Neuronal stem cell (in vitro differentiated cells): ENCODE data around the gene ZNF512B.

Experiments used
- DNase-seq: peaks from one replicate; pipeline ENCODE4 v3.0.0-alpha.2; 2013; ENCODE audit warnings: low spot score
- H2AFZ ChIP-seq: one replicate; pipeline ENCODE4 v1.6.1; 2013; ENCODE audit warnings: mild to moderate bottlenecking, low read length, inconsistent platforms
- H2AK5ac ChIP-seq: 2 replicates; pipeline ENCODE4 v1.6.1; 2013; ENCODE audit warnings: low read depth, mild to moderate bottlenecking, inconsistent platforms, low read length, moderate library complexity, mixed read lengths
- H2BK120ac ChIP-seq: 2 replicates; pipeline ENCODE4 v1.6.1; 2013; ENCODE audit warnings: low read depth, mild to moderate bottlenecking, inconsistent platforms, low read length, moderate library complexity, mixed read lengths
- H2BK12ac ChIP-seq: one replicate; pipeline ENCODE4 v1.6.1; 2013; ENCODE audit warnings: low read length, inconsistent platforms
- H2BK15ac ChIP-seq: 2 replicates; pipeline ENCODE4 v1.6.1; 2013; ENCODE audit warnings: mild to moderate bottlenecking, low read length, inconsistent platforms, mixed read lengths
- H2BK5ac ChIP-seq: one replicate; pipeline ENCODE4 v1.6.1; 2013; ENCODE audit warnings: inconsistent platforms, mild to moderate bottlenecking, low read length, moderate library complexity
- H3K14ac ChIP-seq: one replicate; pipeline ENCODE4 v1.6.1; 2013; ENCODE audit warnings: low read length, inconsistent platforms
- H3K18ac ChIP-seq: 2 replicates; pipeline ENCODE4 v1.6.1; 2013; ENCODE audit warnings: low read length, inconsistent platforms
- H3K23ac ChIP-seq: 2 replicates; pipeline ENCODE4 v1.6.1; 2013; ENCODE audit warnings: low read depth, mild to moderate bottlenecking, mixed read lengths, low read length, inconsistent platforms; ENCODE audit not compliant: poor library complexity
- H3K27ac ChIP-seq: replicated peaks from 3 replicates; pipeline ENCODE4 v1.5.1; 2013; ENCODE audit warnings: low read length, inconsistent platforms
- H3K27me3 ChIP-seq, 3 experiments: 2 replicates each; pipeline ENCODE4 v1.6.1; 2013; ENCODE audit warnings: low read length in 3 of 3, mild to moderate bottlenecking in 2 of 3, inconsistent platforms in 1 of 3, low read depth in 1 of 3, mixed read lengths in 1 of 3, moderate library complexity in 1 of 3; ENCODE audit not compliant: control insufficient read depth in 3 of 3, insufficient read depth in 3 of 3
- H3K36me3 ChIP-seq, 2 donors: replicated peaks in 1 of 2; 2 replicates each; pipeline ENCODE4 v1.6.1; 2013; ENCODE audit warnings: low read length in 2 of 2; ENCODE audit not compliant: control insufficient read depth in 2 of 2, insufficient read depth in 2 of 2
- H3K4ac ChIP-seq: 2 replicates; pipeline ENCODE4 v1.6.1; 2013; ENCODE audit warnings: inconsistent platforms, mild to moderate bottlenecking, low read length, moderate library complexity
- H3K4me1 ChIP-seq, 2 donors: 1 replicate in 1 of 2; 2 replicates in 1 of 2; pipeline ENCODE4 v1.6.1; 2013; ENCODE audit warnings: low read length in 2 of 2, low read depth in 1 of 2; ENCODE audit not compliant: control insufficient read depth in 2 of 2, insufficient read depth in 1 of 2
- H3K4me2 ChIP-seq: one replicate; pipeline ENCODE4 v1.6.1; 2013; ENCODE audit warnings: mild to moderate bottlenecking, low read length, inconsistent platforms; ENCODE audit not compliant: insufficient read depth, poor library complexity, severe bottlenecking
- H3K4me3 ChIP-seq, 2 donors: 2 replicates each; pipeline ENCODE4 v1.5.1; 2013; ENCODE audit warnings: low read length in 2 of 2, mild to moderate bottlenecking in 2 of 2, inconsistent platforms in 1 of 2, moderate library complexity in 1 of 2
- H3K79me1 ChIP-seq: one replicate; pipeline ENCODE4 v1.6.1; 2013; ENCODE audit warnings: low read depth, mild to moderate bottlenecking, inconsistent platforms, low read length, moderate library complexity
- H3K9ac ChIP-seq: one replicate; pipeline ENCODE4 v1.6.1; 2013; ENCODE audit warnings: mild to moderate bottlenecking, low read depth, low read length, inconsistent platforms; ENCODE audit not compliant: poor library complexity
- H3K9me3 ChIP-seq, 2 donors: replicated peaks in 1 of 2; 2 replicates each; pipeline versions ENCODE3 to v1.6.1; 2013; ENCODE audit warnings: low read length in 2 of 2, mild to moderate bottlenecking in 2 of 2, inconsistent platforms in 1 of 2, low read depth in 1 of 2, mixed read lengths in 1 of 2, moderate library complexity in 1 of 2; ENCODE audit not compliant: control insufficient read depth in 2 of 2, insufficient read depth in 1 of 2
- H4K8ac ChIP-seq: one replicate; pipeline ENCODE4 v1.6.1; 2013; ENCODE audit warnings: low read depth, mild to moderate bottlenecking, inconsistent platforms, low read length, moderate library complexity
- H4K91ac ChIP-seq: one replicate; pipeline ENCODE4 v1.6.1; 2013; ENCODE audit warnings: low read length, low read depth, mild to moderate bottlenecking, inconsistent platforms; ENCODE audit not compliant: poor library complexity
- WGBS, 2 donors: extraction: QIAGEN DNeasy Blood & Tissue Kit; methylation state at CpG; one replicate each; pipeline ENCODE4 v1.1.7; 2013; ENCODE audit warnings: missing lambda C conversion rate in 2 of 2, mixed read lengths in 1 of 2; ENCODE audit not compliant: insufficient read length in 2 of 2, insufficient replicate concordance in 1 of 2; ENCODE audit errors: extremely low coverage in 2 of 2; 5-methylcytosine and 5-hydroxymethylcytosine counted together

ZNF512B gene

GRCh38 chr20:63940071-63940471 lies 29.7 kb downstream of the ZNF512B start:
- no peak overlapping the region for H2BK12ac ChIP-seq
- H3K27me3 ChIP-seq: no peaks in the 10 kb centered on the region

GRCh38 chr20:63939061-63939935 lies 30.4 kb downstream of the ZNF512B start:
- no peak overlapping the region for H2BK120ac ChIP-seq
- H3K18ac ChIP-seq: peak overlapping the region; percentile 7
- H3K23ac ChIP-seq: no peak overlapping the region
- no peak overlapping the region for H3K9ac ChIP-seq
- no peak overlapping the region for H3K4me3 ChIP-seq
- H4K8ac ChIP-seq: no peak overlapping the region
- peaks cover 0 to 5% of the 10 kb centered on the region in 2 donors for H3K4me1 ChIP-seq
- H3K9me3 ChIP-seq: peaks cover 0 to 2% of the 10 kb centered on the region in 2 donors
- peaks cover 15% of the 10 kb centered on the region for H3K79me1 ChIP-seq
- no peak overlapping the region for H2BK5ac ChIP-seq
- H3K4me2 ChIP-seq: no peak overlapping the region
- no peak overlapping the region for H3K14ac ChIP-seq
- no CpG with 5 or more reads among the region's 33 CpGs for WGBS, 2 donors
- H3K27me3 ChIP-seq: no peaks in the 10 kb centered on the region
- H2AFZ ChIP-seq: no peak overlapping the region
- H3K27ac ChIP-seq: no peak overlapping the region
- DNase-seq: no peak
- no peak overlapping the region for H3K4ac ChIP-seq
- H2BK12ac ChIP-seq: no peak overlapping the region
- no peak overlapping the region for H2BK15ac ChIP-seq
- no peak overlapping the region for H2AK5ac ChIP-seq
- H3K36me3 ChIP-seq: peaks cover 37 to 88% of the 10 kb centered on the region in 2 donors
- no peak overlapping the region for H4K91ac ChIP-seq

More at GRCh38 chr20:63940071-63940471, 29.7 kb downstream of the ZNF512B start:
- no peak overlapping the region for H3K9ac ChIP-seq
- H3K36me3 ChIP-seq: peaks cover 38 to 89% of the 10 kb centered on the region in 2 donors
- peak overlapping the region; percentile 85 for H3K23ac ChIP-seq
- no peak overlapping the region for H3K27ac ChIP-seq
- H3K14ac ChIP-seq: peak overlapping the region; percentile 8
- no peak for DNase-seq
- H3K9me3 ChIP-seq: peaks cover 0 to 2% of the 10 kb centered on the region in 2 donors
- peak overlapping the region in 1 of 2 donors; percentile 14 for H3K4me3 ChIP-seq
- H3K79me1 ChIP-seq: peaks cover 19% of the 10 kb centered on the region
- no peak overlapping the region for H3K4ac ChIP-seq
- peak overlapping the region; percentile 84 for H2AK5ac ChIP-seq
- H2BK5ac ChIP-seq: no peak overlapping the region
- H2BK15ac ChIP-seq: no peak overlapping the region
- no peak overlapping the region for H3K4me2 ChIP-seq
- no CpG with 5 or more reads among the region's 23 CpGs for WGBS, 2 donors
- H3K18ac ChIP-seq: peak overlapping the region; percentile 11
- no peak overlapping the region for H2AFZ ChIP-seq
- H2BK120ac ChIP-seq: no peak overlapping the region
- no peak overlapping the region for H4K91ac ChIP-seq
- H4K8ac ChIP-seq: no peak overlapping the region
- H3K4me1 ChIP-seq: peaks cover 0 to 5% of the 10 kb centered on the region in 2 donors

- no peak for DNase-seq
- no peak overlapping the region for H2BK5ac ChIP-seq
These were observed 32.1 kb downstream of the ZNF512B start for GRCh38 chr20:63937596-63937995.

GRCh38 chr20:63935447-63935846 lies 34.3 kb downstream of the ZNF512B start:
- no peak overlapping the region for H2BK120ac ChIP-seq
- H3K79me1 ChIP-seq: peaks cover 5% of the 10 kb centered on the region
- H4K8ac ChIP-seq: no peak overlapping the region
- no peak overlapping the region for H2BK15ac ChIP-seq
- no peak overlapping the region for H3K4ac ChIP-seq
- no peak overlapping the region for H3K23ac ChIP-seq
- no peak overlapping the region for H3K14ac ChIP-seq
- H2BK5ac ChIP-seq: no peak overlapping the region
- H2AK5ac ChIP-seq: no peak overlapping the region
- peaks cover 40 to 96% of the 10 kb centered on the region in 2 donors for H3K36me3 ChIP-seq
- no peak overlapping the region for H2BK12ac ChIP-seq
- no peak overlapping the region for H3K4me3 ChIP-seq
- H3K18ac ChIP-seq: no peak overlapping the region
- no peak overlapping the region for H2AFZ ChIP-seq
- no peak overlapping the region for H4K91ac ChIP-seq
- no peaks in the 10 kb centered on the region for H3K4me1 ChIP-seq
- peaks cover 0 to 2% of the 10 kb centered on the region in 2 donors for H3K9me3 ChIP-seq
- no peak overlapping the region for H3K9ac ChIP-seq
- no peaks in the 10 kb centered on the region for H3K27me3 ChIP-seq
- H3K4me2 ChIP-seq: no peak overlapping the region
- no peak for DNase-seq
- WGBS, 2 donors: no CpG with 5 or more reads among the region's 9 CpGs
- H3K27ac ChIP-seq: no peak overlapping the region

More at GRCh38 chr20:63937596-63937995, 32.1 kb downstream of the ZNF512B start:
- H3K14ac ChIP-seq: no peak overlapping the region
- H3K9ac ChIP-seq: no peak overlapping the region
- H3K36me3 ChIP-seq: peaks cover 30 to 88% of the 10 kb centered on the region in 2 donors
- no peak overlapping the region for H2BK120ac ChIP-seq
- no peak overlapping the region for H3K4me3 ChIP-seq
- no peak overlapping the region for H3K27ac ChIP-seq
- H4K91ac ChIP-seq: no peak overlapping the region
- WGBS, 2 donors: no CpG with 5 or more reads among the region's 14 CpGs
- peaks cover 0 to 5% of the 10 kb centered on the region in 2 donors for H3K4me1 ChIP-seq
- H2BK15ac ChIP-seq: no peak overlapping the region
- peaks cover 0 to 2% of the 10 kb centered on the region in 2 donors for H3K9me3 ChIP-seq
- no peak overlapping the region for H4K8ac ChIP-seq
- no peak overlapping the region for H2AK5ac ChIP-seq
- no peak overlapping the region for H3K18ac ChIP-seq
- H3K79me1 ChIP-seq: peaks cover 10% of the 10 kb centered on the region
- no peak overlapping the region for H3K4ac ChIP-seq
- no peak overlapping the region for H3K23ac ChIP-seq
- H2BK12ac ChIP-seq: no peak overlapping the region
- H3K27me3 ChIP-seq: no peaks in the 10 kb centered on the region
- no peak overlapping the region for H3K4me2 ChIP-seq
- no peak overlapping the region for H2AFZ ChIP-seq
